COLO829 (cell line): ENCODE data around the gene MIDN.

Experiments
- DNase-seq: peaks from one replicate; pipeline ENCODE4 v3.0.0; 2012; ENCODE audit warnings: low spot score

MIDN gene

GRCh38 chr19:1233115-1233667 is 15.2 kb upstream of the MIDN start:
- DNase-seq = no peak

GRCh38 chr19:1234051-1234954 is 14.1 kb upstream of the MIDN start:
- DNase-seq = no peak

GRCh38 chr19:1234955-1235380 is 13.4 kb upstream of the MIDN start:
- DNase-seq = no peak

DNA sequence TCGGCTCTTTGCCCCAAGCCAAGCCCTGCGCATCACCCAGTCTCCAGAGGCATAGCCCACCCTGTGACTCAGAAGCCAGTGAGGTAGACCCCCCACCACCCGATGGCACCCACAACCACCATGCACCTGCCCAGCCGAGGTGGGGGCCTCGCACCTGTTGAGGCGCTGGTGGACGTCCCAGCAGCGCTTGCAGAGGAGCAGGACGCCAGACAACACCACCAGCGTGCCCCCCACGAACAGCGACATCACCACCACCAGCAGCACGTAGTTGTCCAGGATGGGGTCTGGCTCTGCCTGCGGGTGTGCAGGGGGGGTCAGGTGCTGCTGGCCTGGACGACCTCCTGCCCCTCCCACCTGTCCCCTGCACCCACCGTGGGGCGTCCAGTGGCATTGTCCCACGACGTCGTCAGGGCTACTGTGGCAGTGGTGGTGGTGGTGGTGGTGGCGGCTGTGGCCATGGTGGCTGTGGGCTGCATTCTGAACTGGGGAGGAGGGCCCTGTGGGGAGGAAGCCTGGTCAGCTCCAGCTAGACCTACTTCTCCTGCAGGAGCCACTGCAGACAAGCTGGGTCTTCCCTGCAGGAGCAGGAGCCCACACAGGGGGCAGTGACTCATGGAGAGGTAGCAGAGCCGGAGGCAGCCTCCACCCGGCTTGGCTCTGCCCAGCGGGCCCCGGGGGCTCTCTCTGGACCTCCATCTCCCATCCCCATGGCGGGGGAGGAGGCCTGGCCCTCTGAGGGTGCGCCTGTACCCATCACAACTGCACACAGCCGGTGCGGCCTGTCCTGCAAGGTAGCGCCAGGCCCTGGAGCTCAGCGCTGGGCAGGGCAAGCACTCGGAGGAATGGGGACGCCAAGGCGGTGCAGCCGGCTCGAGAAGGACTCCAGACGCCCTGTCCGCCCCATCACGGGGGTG is 12.5 kb upstream of the MIDN start:
- DNase-seq = no peak

- DNase-seq = no peak
Measured at GRCh38 chr19:1236576-1236975, 11.8 kb upstream of the MIDN start.

- no peak for DNase-seq
Measured at GRCh38 chr19:1237027-1237659, 11.2 kb upstream of the MIDN start.

- no peak for DNase-seq
Measured at GRCh38 chr19:1237754-1238368, 10.5 kb upstream of the MIDN start, which contains the start of gene CBARP. CBARP (minus strand) TSS chr19:1238005; CDS start chr19:1236100, 1,905 bp downstream.

GRCh38 chr19:1238369-1239303 is 9.7 kb upstream of the MIDN start:
- DNase-seq = no peak

- DNase-seq = no peak
Measured at GRCh38 chr19:1239420-1239795, 9.0 kb upstream of the MIDN start.

GRCh38 chr19:1239796-1240737 is 8.3 kb upstream of the MIDN start:
- peak; percentile 95 for DNase-seq

- DNase-seq = no peak
Measured at GRCh38 chr19:1240925-1241324, 7.5 kb upstream of the MIDN start.

GRCh38 chr19:1241417-1242095 is 6.8 kb upstream of the MIDN start, which contains the start of gene ATP5F1D:
ATP5F1D (plus strand) TSS chr19:1241751; CDS start chr19:1241851, 100 bp downstream.
- peak; percentile 96 for DNase-seq

GRCh38 chr19:1243768-1244692 is 4.4 kb upstream of the MIDN start:
- DNase-seq = peak; percentile 84

DNA sequence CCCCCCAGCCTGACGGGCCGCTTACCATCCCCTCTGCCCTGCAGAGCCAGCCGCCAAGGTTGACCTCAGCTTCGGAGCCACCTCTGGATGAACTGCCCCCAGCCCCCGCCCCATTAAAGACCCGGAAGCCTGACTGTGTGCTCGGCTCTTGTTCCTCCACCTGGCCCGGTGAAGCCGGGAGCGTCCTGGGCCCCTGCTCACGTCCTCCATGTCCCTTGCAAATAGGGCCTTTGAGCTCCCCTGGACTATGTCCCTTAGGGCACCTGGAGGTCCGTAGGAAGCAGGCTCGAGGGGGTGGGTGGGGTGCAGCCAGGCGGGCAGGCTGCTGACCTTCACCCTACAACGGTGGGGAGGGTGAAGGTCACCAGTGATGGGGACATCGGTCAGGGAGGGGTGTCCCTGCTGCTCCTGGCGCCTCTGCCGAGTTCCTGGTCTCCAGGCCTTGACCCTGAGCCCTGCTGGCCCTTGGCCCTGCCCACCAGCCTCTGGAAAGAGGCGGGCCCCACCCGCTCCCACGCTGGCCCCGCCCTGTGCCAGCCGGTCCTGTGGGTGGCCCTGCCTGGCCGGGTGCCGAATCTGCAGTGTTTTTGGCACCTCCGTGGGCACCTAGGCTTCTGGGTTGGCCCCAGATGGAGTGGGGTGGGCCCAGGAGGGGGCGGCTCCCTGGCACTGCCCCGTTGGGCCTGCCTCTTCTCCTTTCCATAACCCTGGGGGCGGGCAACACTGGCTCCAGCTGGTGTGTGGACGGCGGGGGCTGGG is 3.5 kb upstream of the MIDN start:
- no peak for DNase-seq

GRCh38 chr19:1245494-1246264 is 2.7 kb upstream of the MIDN start:
- no peak for DNase-seq
